ENCODE data around the gene CCDC81. TPM values are rescaled to one million over a fixed set of nuclear protein-coding genes. Genes with fewer than 3 reads are reported as not detected.
A peak's percentile ranks its signal among the peaks of the same experiment; 100 is the strongest.

Gene CCDC81
- total and polyA plus RNA-seq, 2 of the 13 experiments (the other 11 are each of a cell fraction or from before 2014, with no cell fraction given): 0.15 to 0.22 TPM

DNA sequence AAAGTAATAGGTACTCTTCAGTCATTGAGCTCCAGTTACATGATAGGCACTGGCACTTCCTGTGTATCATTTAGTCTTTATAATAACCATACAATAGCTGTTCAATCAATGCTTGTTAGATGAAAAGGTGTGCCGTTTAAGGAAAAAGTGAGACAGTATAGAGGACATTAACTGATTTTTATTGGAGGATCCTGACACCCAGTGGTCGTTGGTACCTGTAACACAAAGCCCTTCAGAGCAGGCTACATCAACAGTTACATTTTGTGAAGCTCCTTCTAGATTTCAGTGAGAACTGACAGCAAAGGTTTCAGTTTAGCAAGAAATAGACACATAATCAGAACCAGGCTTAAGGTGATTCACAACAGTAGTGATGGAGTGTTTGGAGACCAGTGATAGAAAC, 44.2 kb downstream of the CCDC81 start:
- CTCF ChIA-PET (ENCODE audit: low intra/inter-chr PET ratio, low total read pairs): no interaction called here
- Histone ChIP-seq H3K9ac (ENCODE audit: insufficient read depth, low read depth, low read length) (no peak overlapping the region), H3K79me2 (ENCODE audit: insufficient read depth, low read length) (no peaks in the 10 kb centered on the region), H3K4me3 (replicated peaks in 1 of 3; ENCODE audit: insufficient read depth in 1 of 3, low read depth in 2 of 3, low read length in 3 of 3) (no peak overlapping the region), H3K27me3 (ENCODE audit: control insufficient read depth in 1 of 2, insufficient read depth in 2 of 2, low read length in 2 of 2) (no peaks in the 10 kb centered on the region), H3K36me3 (replicated peaks in 1 of 2; ENCODE audit: control insufficient read depth in 1 of 2, insufficient read depth in 2 of 2, low read length in 2 of 2) (no peaks in the 10 kb centered on the region), H3K9me3 (ENCODE audit: low read length) (no peaks in the 10 kb centered on the region), H2AFZ (ENCODE audit: low read length) (no peak overlapping the region), H3K4me2 (ENCODE audit: low read depth, low read length) (no peak overlapping the region), H4K20me1 (ENCODE audit: insufficient read depth, low read length) (no peaks in the 10 kb centered on the region), H3K4me1 (ENCODE audit: insufficient read depth, low read length) (no peaks in the 10 kb centered on the region), H3K27ac (ENCODE audit: extremely low read length, insufficient read depth, low read length) (no peak overlapping the region)
- TF ChIP-seq STAG1 (CRISPR knock-in tag; IDR thresholded peaks at IDR 0.05) (peak; percentile 49), ETV5 (CRISPR knock-in tag; IDR thresholded peaks at IDR 0.05; ENCODE audit: borderline replicate concordance) (no peak), CENPT (CRISPR knock-in tag; IDR thresholded peaks at IDR 0.05; ENCODE audit: low read depth) (no peak), SPEN (CRISPR knock-in tag; IDR thresholded peaks at IDR 0.05; ENCODE audit: low read depth) (no peak)
- TF ChIP-seq, protein P1, sequence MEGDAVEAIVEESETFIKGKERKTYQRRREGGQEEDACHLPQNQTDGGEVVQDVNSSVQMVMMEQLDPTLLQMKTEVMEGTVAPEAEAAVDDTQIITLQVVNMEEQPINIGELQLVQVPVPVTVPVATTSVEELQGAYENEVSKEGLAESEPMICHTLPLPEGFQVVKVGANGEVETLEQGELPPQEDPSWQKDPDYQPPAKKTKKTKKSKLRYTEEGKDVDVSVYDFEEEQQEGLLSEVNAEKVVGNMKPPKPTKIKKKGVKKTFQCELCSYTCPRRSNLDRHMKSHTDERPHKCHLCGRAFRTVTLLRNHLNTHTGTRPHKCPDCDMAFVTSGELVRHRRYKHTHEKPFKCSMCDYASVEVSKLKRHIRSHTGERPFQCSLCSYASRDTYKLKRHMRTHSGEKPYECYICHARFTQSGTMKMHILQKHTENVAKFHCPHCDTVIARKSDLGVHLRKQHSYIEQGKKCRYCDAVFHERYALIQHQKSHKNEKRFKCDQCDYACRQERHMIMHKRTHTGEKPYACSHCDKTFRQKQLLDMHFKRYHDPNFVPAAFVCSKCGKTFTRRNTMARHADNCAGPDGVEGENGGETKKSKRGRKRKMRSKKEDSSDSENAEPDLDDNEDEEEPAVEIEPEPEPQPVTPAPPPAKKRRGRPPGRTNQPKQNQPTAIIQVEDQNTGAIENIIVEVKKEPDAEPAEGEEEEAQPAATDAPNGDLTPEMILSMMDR (CRISPR knock-in tag; IDR thresholded peaks at IDR 0.05): peak; percentile 50
- TF ChIP-seq, protein P2, sequence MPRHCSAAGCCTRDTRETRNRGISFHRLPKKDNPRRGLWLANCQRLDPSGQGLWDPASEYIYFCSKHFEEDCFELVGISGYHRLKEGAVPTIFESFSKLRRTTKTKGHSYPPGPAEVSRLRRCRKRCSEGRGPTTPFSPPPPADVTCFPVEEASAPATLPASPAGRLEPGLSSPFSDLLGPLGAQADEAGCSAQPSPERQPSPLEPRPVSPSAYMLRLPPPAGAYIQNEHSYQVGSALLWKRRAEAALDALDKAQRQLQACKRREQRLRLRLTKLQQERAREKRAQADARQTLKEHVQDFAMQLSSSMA (CRISPR knock-in tag; IDR thresholded peaks at IDR 0.05): no peak
- TF ChIP-seq, protein P3, sequence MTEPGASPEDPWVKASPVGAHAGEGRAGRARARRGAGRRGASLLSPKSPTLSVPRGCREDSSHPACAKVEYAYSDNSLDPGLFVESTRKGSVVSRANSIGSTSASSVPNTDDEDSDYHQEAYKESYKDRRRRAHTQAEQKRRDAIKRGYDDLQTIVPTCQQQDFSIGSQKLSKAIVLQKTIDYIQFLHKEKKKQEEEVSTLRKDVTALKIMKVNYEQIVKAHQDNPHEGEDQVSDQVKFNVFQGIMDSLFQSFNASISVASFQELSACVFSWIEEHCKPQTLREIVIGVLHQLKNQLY (CRISPR knock-in tag; IDR thresholded peaks at IDR 0.05): no peak
- in situ Hi-C loops (cut with HindIII; ENCODE audit: extremely low pct_ligation_motif_present, low pct_unique_long_range_greater_than_20kb): no loop called here
- FAIRE-seq (no peak), DNase-seq (ENCODE audit: low spot score) (no peak), ATAC-seq (peak; percentile 74)
- 0% methylated on average over 2 of the region's 2 CpGs for WGBS (ENCODE audit: low lambda C conversion rate)
- no TSS peak for BruUV-seq (replicated peaks)
- intact Hi-C loops (cut with micrococcal nuclease; ENCODE audit: unreplicated experiment): no loop called here
- POLR2A ChIA-PET: no interaction called here
